Fibroblast of skin of back (primary cell): ENCODE measurements around the gene KCNMB4. TPM values are rescaled to one million over a fixed set of nuclear protein-coding genes. Genes with fewer than 3 reads are reported as not detected.

Experiments
- DNase-seq: peaks from one replicate; pipeline ENCODE4 v3.0.0-alpha.2; 2013
- polyA plus RNA-seq, 2 experiments: library from polyadenylated mRNA; unstranded; fragments of 120-200 nt; gene quantifications; one replicate each; pipeline ENCODE4 v1.2.1, GENCODE V29; 2013; ENCODE audit not compliant: insufficient read length in 2 of 2

KCNMB4 gene, protein sequence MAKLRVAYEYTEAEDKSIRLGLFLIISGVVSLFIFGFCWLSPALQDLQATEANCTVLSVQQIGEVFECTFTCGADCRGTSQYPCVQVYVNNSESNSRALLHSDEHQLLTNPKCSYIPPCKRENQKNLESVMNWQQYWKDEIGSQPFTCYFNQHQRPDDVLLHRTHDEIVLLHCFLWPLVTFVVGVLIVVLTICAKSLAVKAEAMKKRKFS
- polyA plus RNA-seq (2013, experiment 1 of 2; ENCODE audit: insufficient read length), result 1.2 TPM
- polyA plus RNA-seq (2013, experiment 2 of 2; ENCODE audit: insufficient read length), result 2.3 TPM

DNA sequence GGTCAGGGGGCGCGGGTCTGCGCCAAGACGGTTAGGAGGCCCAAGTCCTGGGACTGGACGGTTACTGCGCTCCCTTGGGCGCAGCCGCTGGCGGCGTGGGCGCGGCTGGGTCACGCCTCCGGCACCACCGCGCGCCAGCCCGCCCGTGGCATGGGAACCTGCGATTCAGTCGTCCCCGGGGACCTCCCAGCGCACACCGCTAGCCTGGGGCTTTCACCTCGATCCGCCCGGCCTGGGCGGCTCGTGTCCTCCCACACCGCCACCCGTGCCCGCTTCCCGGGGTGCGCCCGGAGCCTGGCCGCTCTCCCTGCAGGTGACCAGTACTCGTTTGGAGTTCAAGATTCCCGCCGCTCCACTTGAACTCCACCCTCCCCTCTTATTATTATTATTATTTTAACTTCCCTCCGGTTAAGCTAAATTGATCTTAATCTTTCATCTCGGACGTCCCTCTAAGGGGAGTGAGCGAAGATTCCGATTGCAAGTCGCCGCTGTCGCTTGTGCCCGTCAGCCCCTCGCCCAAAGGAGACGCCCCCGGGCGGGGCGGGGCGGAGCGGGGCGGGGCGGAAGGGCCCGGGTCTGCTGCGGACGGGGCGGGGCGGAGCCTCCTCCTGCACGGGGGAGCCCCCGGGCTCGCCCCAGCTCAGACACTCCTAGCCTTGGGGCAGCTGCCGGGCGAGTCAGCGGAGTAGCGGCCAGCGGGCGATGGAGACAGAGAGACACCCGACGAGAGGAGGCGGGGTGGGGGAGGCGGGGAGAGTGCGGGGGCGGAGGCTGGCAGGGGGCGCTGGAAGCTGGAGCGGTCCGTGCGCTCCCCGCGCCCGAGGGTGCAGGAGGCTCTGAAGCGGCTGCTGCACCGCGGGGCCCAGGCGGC is at the start of gene KCNMB4:
KCNMB4 (plus strand) TSS at position 643 of the 871 bp plus-strand sequence. CDS start 445 bp downstream, outside the sequence.
- peak; percentile 45 for DNase-seq

DNA sequence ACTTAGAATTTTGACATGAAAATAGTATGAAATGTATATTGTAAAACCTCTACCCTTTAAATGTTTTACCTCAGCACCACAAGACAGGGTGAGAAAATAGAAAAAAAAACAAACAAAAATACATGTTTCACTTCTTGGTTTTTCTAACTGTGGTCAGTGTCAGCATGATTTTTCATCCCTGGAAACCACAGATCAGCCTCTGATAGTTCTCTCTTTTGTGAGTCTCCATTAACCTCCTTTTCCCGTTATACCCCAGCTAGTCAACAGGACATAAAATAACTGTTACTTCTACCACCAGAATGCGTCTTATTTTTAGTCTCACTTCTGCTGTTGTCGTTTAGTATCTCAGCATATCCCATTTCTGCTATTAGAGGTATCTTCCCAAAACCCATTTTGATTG is 48.3 kb upstream of the KCNMB4 start:
- no peak for DNase-seq

- DNase-seq, result no peak
Measured at GRCh38 chr12:70319605-70320004, 46.5 kb upstream of the KCNMB4 start.

DNA sequence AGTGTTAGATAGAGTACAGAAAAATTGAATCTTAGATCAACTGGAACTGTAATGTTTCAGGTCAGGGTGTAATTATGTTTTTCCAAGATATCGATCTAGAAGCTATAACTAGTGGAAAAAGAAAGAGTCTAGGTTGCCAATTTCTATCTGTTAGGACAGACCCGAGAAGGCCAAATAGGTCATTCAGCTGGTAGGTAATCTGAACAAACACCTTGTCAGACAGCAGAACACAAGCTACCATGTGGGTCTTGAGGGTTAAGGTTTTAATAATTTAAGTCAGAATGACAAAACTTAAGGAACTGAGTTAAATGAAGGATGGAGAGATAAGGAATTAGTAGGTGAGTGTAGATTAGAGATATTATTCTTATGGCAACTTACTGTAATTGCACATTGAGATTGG is 44.9 kb upstream of the KCNMB4 start:
- no peak for DNase-seq

- peak; percentile 2 for DNase-seq
Measured at GRCh38 chr12:70327541-70327940, 38.5 kb upstream of the KCNMB4 start.

- no peak for DNase-seq
Measured at GRCh38 chr12:70329728-70330127, 36.4 kb upstream of the KCNMB4 start.

DNA sequence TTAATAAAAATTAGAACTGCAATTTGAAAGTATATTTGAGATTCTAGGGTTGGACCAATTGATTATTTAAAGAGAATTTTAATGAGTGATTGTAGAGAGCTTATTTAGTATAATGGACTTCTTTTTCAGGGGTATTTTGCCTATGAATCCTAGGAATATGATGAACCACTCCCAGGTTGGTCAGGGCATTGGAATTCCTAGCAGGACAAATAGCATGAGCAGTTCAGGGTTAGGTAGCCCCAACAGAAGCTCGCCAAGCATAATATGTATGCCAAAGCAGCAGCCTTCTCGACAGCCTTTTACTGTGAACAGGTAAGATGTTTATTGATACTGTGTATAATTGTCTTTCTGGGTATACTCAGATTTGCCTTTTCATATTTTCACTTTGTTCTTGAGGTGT is 35.9 kb upstream of the KCNMB4 start:
- DNase-seq, result peak; percentile 5

GRCh38 chr12:70332236-70332635 is 33.9 kb upstream of the KCNMB4 start:
- DNase-seq, result no peak

DNA sequence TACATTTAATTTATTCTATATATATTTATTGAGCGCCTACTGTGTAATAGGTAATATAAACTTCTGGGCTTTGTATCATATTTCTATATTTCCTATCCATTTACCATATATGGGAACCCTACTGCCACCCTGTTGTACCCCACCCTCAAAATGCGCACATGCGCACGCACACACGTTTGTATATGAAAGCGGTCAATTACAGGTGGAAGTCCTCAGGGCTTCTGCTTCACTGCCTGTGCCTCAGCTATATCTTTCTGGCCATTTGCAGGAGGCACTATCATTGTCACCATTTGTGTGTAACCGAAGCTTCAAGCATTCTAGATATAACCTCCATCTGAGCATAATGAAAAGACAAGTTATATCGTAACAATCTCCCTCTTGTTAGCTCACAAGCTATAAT is 31.3 kb upstream of the KCNMB4 start:
- DNase-seq, result no peak

- peak; percentile 42 for DNase-seq
Measured at GRCh38 chr12:70338531-70338930, 27.6 kb upstream of the KCNMB4 start.

DNA sequence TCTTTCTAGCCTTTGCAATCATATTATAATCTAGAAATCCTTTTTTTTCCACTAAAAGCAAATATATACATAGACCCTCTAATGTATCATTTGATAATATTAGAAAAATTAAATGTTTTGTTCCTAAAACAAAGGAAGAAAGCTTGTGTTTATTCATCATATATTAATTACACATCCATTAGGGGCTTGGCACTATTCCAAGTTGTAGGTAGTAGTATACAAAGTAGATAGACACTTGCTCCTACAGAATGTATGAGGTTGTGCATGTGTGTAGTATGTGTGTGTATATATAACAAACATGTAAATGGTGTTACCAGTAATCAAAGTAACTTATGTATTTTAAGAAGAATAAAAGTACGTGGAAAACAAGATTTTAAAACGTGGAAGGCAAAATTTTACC is 15.0 kb upstream of the KCNMB4 start:
- DNase-seq, result no peak

GRCh38 chr12:70353780-70354660 is 12.1 kb upstream of the KCNMB4 start:
- DNase-seq, result no peak

GRCh38 chr12:70354787-70355186 is 11.3 kb upstream of the KCNMB4 start:
- DNase-seq, result no peak

GRCh38 chr12:70355972-70356371 is 10.1 kb upstream of the KCNMB4 start:
- DNase-seq, result no peak

- DNase-seq, result no peak
Measured at GRCh38 chr12:70359458-70360197, 6.5 kb upstream of the KCNMB4 start.

DNA sequence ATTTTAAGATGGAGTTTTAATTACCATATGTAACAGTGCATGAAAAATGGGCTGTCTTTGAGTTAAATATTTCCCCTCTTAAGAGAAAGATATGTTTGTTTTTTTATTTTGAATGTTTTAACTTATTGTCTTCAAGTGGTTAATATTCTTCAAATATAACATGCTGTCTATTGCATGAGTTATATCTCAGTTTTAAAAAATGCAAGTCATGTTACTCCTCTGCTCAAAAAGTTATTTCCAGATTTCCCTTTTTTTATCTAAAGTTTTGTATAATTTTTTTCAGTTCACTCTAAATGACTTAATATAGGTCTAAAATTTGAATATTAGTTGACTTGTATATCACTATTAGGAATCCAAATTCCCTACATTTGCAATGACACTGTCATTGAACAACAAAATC is 5.9 kb upstream of the KCNMB4 start:
- DNase-seq, result no peak

DNA sequence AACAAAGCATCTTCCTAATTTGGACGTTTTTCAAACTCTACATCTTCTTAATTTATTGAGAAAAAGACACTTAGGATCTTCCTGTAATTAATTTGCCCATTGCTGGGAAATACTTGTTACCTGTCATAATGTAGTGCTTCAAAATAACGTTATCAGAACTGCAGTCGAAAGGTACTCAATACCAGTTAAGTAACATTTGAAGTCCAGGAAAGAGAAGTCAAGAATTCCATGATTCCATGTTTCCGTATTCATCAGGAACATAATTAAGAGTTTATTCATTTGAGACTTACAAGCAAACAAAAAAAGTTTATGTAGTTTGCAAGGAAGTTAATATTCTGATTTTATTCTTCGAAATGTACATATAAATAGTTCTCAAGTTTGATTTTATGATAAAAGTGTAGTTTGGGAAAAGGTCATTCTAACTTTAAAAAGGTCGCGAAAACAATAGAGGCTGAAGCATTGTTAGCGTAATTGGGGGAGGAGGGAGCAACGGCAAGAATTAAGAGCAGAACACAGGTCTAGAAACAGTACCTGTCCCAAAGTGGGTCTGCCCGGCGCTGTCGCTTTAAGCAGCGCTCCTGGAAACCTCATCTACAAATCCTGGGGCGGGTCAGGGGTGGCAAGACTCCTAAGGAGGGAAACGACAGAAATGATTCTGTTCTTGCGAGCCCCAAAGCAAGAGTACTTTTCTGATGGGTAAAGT is 1.2 kb upstream of the KCNMB4 start:
- DNase-seq, result no peak

DNA sequence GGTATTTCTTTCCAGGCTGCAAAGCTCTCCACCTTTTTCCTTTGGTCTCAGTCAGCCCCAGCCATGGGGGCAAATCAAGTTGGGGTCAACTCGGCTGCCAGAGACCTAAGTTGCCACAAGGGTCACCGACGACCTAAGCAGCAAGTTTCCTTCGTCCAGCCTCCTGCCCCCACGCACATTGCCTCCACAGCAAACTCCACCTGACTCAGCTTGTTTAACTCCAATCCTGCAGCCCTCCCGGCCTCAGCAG is 767 bp upstream of the KCNMB4 start:
- DNase-seq, result no peak

GRCh38 chr12:70366581-70367257 is 629 bp downstream of the KCNMB4 start:
- peak; percentile 49 for DNase-seq

GRCh38 chr12:70367258-70368141 is 1.4 kb downstream of the KCNMB4 start:
- DNase-seq, result no peak
